Keratinocyte (primary cell): Measurements from ENCODE around the gene DEXI. TPM values are rescaled to one million over a fixed set of nuclear protein-coding genes. Genes with fewer than 3 reads are reported as not detected.

Experiments
- DNase-seq: peaks from one replicate; pipeline ENCODE4 v3.0.0-alpha.2; 2011; ENCODE audit warnings: low read depth, missing footprints, low spot score
- FAIRE-seq: peaks from 2 replicates; lab custom pipeline; 2011; peaks lifted over from hg19 to GRCh38; lab: Jason Lieb, UNC
- H2AFZ ChIP-seq: 2 replicates; pipeline ENCODE4 v1.6.0; 2012; ENCODE audit warnings: low read length, control low read depth, inconsistent platforms; ENCODE audit not compliant: control insufficient read depth
- H3K27ac ChIP-seq: 2 replicates; pipeline ENCODE4 v1.5.1; 2011; ENCODE audit warnings: low read length; ENCODE audit not compliant: control insufficient read depth, insufficient read depth
- H3K27me3 ChIP-seq: 3 replicates; pipeline ENCODE4 v1.6.0; 2011; ENCODE audit warnings: low read length; ENCODE audit not compliant: control insufficient read depth, insufficient read depth; ENCODE audit errors: extremely low read depth
- H3K36me3 ChIP-seq, 2 experiments: 2 replicates in 1 of 2; 3 replicates in 1 of 2; pipeline ENCODE4 v1.5.1; 2011; ENCODE audit warnings: low read length in 2 of 2, mild to moderate bottlenecking in 1 of 2; ENCODE audit not compliant: control insufficient read depth in 2 of 2, insufficient read depth in 2 of 2; ENCODE audit errors: extremely low read depth in 1 of 2
- H3K4me1 ChIP-seq: 3 replicates; pipeline ENCODE4 v1.5.1; 2011; ENCODE audit warnings: low read length; ENCODE audit not compliant: control insufficient read depth, insufficient read depth; ENCODE audit errors: extremely low read depth
- H3K4me2 ChIP-seq: 3 replicates; pipeline ENCODE4 v1.6.0; 2011; ENCODE audit warnings: low read depth, low read length; ENCODE audit not compliant: control insufficient read depth, insufficient read depth; ENCODE audit errors: extremely low read depth
- H3K4me3 ChIP-seq, 3 experiments: fragments of 200-600 bp in 1 of 3; sonication (generic) in 1 of 3; 2 replicates in 2 of 3; 3 replicates in 1 of 3; pipeline ENCODE4 v1.5.1; 2011 to 2016; ENCODE audit warnings: low read length in 3 of 3, mild to moderate bottlenecking in 3 of 3, control low read depth in 2 of 3, inconsistent platforms in 1 of 3, low read depth in 1 of 3, mixed read lengths in 1 of 3, mixed run types in 1 of 3, moderate library complexity in 1 of 3; ENCODE audit not compliant: control insufficient read depth in 2 of 3, insufficient read depth in 2 of 3; ENCODE audit errors: extremely low read depth in 1 of 3
- H3K79me2 ChIP-seq: 2 replicates; pipeline ENCODE4 v1.6.0; 2012; ENCODE audit warnings: low read length; ENCODE audit not compliant: control insufficient read depth, insufficient read depth
- H3K9ac ChIP-seq: 3 replicates; pipeline ENCODE4 v1.6.0; 2011; ENCODE audit warnings: low read length; ENCODE audit not compliant: control insufficient read depth, insufficient read depth; ENCODE audit errors: extremely low read depth
- H3K9me1 ChIP-seq: 3 replicates; pipeline ENCODE4 v1.6.0; 2011; ENCODE audit warnings: low read length; ENCODE audit not compliant: control insufficient read depth, insufficient read depth; ENCODE audit errors: extremely low read depth
- H3K9me3 ChIP-seq: 2 replicates; pipeline ENCODE4 v1.5.1; 2012; ENCODE audit warnings: low read depth, low read length; ENCODE audit not compliant: control insufficient read depth
- H4K20me1 ChIP-seq: 3 replicates; pipeline ENCODE4 v1.6.0; 2011; ENCODE audit warnings: low read length; ENCODE audit not compliant: control insufficient read depth, insufficient read depth; ENCODE audit errors: extremely low read depth
- CTCF ChIP-seq, 3 experiments: IDR thresholded peaks in 1 of 3; conservative IDR thresholded peaks in 1 of 3; optimal IDR thresholded peaks in 1 of 3; 2 replicates in 2 of 3; 3 replicates in 1 of 3; pipeline versions ENCODE3 to v1.5.1; 2011; ENCODE audit warnings: low read length in 3 of 3, mild to moderate bottlenecking in 3 of 3, moderate library complexity in 2 of 3, control low read depth in 1 of 3, inconsistent platforms in 1 of 3; ENCODE audit not compliant: insufficient read depth in 2 of 3; ENCODE audit errors: extremely low read depth in 1 of 3
- EZH2 ChIP-seq: IDR thresholded peaks from one replicate; pipeline ENCODE4 v1.6.1; 2012; ENCODE audit warnings: inconsistent platforms, mild to moderate bottlenecking, low read length, moderate library complexity
- dilution Hi-C: fragments of 300-500 bp; cut with MboI; formaldehyde crosslinking; loops from one replicate; pipeline ENCODE4 v1.7.0; 2020; ENCODE audit warnings: low sequenced_read_pairs; ENCODE audit not compliant: extremely low pct_ligation_motif_present
- polyA plus RNA-seq, 5 experiments: library from polyadenylated mRNA; depleted of rRNA in 3 of 5; stranded (reverse) in 3 of 5; stranded (forward) in 1 of 5; unstranded in 1 of 5; fragments of >200 nt; gene quantifications; 1 replicate in 1 of 5; 2 replicates in 3 of 5; 3 replicates in 1 of 5; pipeline versions ENCODE4 v1.2.1 to v1.2.3, GENCODE V29; 2011 to 2012; ENCODE audit warnings: missing spikeins in 2 of 5, low read depth in 1 of 5, low replicate concordance in 1 of 5

Gene DEXI
- polyA plus RNA-seq, 1 donor (not counting 4 experiments of a cell fraction or from before 2014, with no cell fraction given), result 25.9 TPM

GRCh38 chr16:10941127-10941933 is 938 bp downstream of the DEXI start:
- Histone ChIP-seq H3K27ac (peak overlapping the region; percentile 38), H2AFZ (no peak overlapping the region), H3K4me1 (peaks cover 52% of the 10 kb centered on the region), H3K27me3 (no peaks in the 10 kb centered on the region), H3K9me3 (no peaks in the 10 kb centered on the region), H3K9ac (peak overlapping the region; percentile 70), H3K79me2 (peaks cover 71% of the 10 kb centered on the region), H3K36me3 (peaks cover 8 to 23% of the 10 kb centered on the region in 2 experiments), H4K20me1 (peaks cover 31% of the 10 kb centered on the region), H3K4me2 (peak overlapping the region; percentile 92), H3K4me3 (peak overlapping the region; percentile 65 to 84 (median 80)), H3K9me1 (peaks cover 5% of the 10 kb centered on the region)
- DNase-seq (no peak), FAIRE-seq (no peak)
- no peak for TF ChIP-seq CTCF (optimal IDR thresholded peaks at IDR 0.05 in 1 of 3, IDR thresholded peaks at IDR 0.05 in 1 of 3, conservative IDR thresholded peaks at IDR 0.05 in 1 of 3; ENCODE audit: extremely low read depth in 1 of 3, insufficient read depth in 2 of 3, low read length in 3 of 3)
- no peak for TF ChIP-seq EZH2
- dilution Hi-C loops, result no loop called here

GRCh38 chr16:10940501-10941079 is 1.7 kb downstream of the DEXI start:
- H3K27ac ChIP-seq, result no peak overlapping the region
- dilution Hi-C loops, result no loop called here
- no peak for FAIRE-seq

More at GRCh38 chr16:10940501-10941079, 1.7 kb downstream of the DEXI start:
- peak overlapping the region; percentile 70 for H3K9ac ChIP-seq
- peaks cover 31% of the 10 kb centered on the region for H4K20me1 ChIP-seq
- H3K79me2 ChIP-seq, result peaks cover 69% of the 10 kb centered on the region
- H3K9me3 ChIP-seq, result no peaks in the 10 kb centered on the region
- no peak for DNase-seq
- peaks cover 44% of the 10 kb centered on the region for H3K4me1 ChIP-seq
- H3K9me1 ChIP-seq, result peaks cover 5% of the 10 kb centered on the region
- H3K27me3 ChIP-seq, result no peaks in the 10 kb centered on the region
- peak overlapping the region; percentile 92 for H3K4me2 ChIP-seq
- peaks cover 8 to 23% of the 10 kb centered on the region in 2 experiments for H3K36me3 ChIP-seq
- H3K4me3 ChIP-seq, result peak overlapping the region; percentile 65 to 84 (median 80)
- TF ChIP-seq CTCF (optimal IDR thresholded peaks at IDR 0.05 in 1 of 3, IDR thresholded peaks at IDR 0.05 in 1 of 3, conservative IDR thresholded peaks at IDR 0.05 in 1 of 3; ENCODE audit: extremely low read depth in 1 of 3, insufficient read depth in 2 of 3, low read length in 3 of 3) (no peak), EZH2 (no peak)
- H2AFZ ChIP-seq, result no peak overlapping the region
